ENCODE data around the gene DUOX1.
A peak's percentile ranks its signal among the peaks of the same experiment; 100 is the strongest.

DUOX1 gene

GRCh38 chr15:45088801-45089711, 40.7 kb upstream of the DUOX1 start:
- no peak for TF ChIP-seq CTCF (IDR thresholded peaks at IDR 0.05; ENCODE audit: poor library complexity, severe bottlenecking)
- H3K27ac ChIP-seq (ENCODE audit: poor library complexity, severe bottlenecking) = no peak overlapping the region
- ATAC-seq (ENCODE audit: low read depth) (no peak), DNase-seq (ENCODE audit: low spot score) (no peak)
- H3K27me3 ChIP-seq (ENCODE audit: insufficient read depth, poor library complexity, severe bottlenecking) = peaks cover 14% of the 10 kb centered on the region
- no peaks in the 10 kb centered on the region for H3K4me1 ChIP-seq (ENCODE audit: insufficient read depth, poor library complexity, severe bottlenecking)
- no peak overlapping the region for H3K4me3 ChIP-seq (ENCODE audit: severe bottlenecking)
- H3K9me3 ChIP-seq (ENCODE audit: severe bottlenecking) = no peaks in the 10 kb centered on the region
- no peaks in the 10 kb centered on the region for H3K36me3 ChIP-seq (ENCODE audit: low read depth)

GRCh38 chr15:45089712-45090373, 40.0 kb upstream of the DUOX1 start:
- Histone ChIP-seq H3K36me3 (ENCODE audit: low read depth) (no peaks in the 10 kb centered on the region), H3K4me3 (ENCODE audit: severe bottlenecking) (no peak overlapping the region), H3K27ac (ENCODE audit: poor library complexity, severe bottlenecking) (no peak overlapping the region), H3K27me3 (ENCODE audit: insufficient read depth, poor library complexity, severe bottlenecking) (peaks cover 14% of the 10 kb centered on the region), H3K4me1 (ENCODE audit: insufficient read depth, poor library complexity, severe bottlenecking) (no peaks in the 10 kb centered on the region), H3K9me3 (ENCODE audit: severe bottlenecking) (no peaks in the 10 kb centered on the region)
- TF ChIP-seq CTCF (IDR thresholded peaks at IDR 0.05; ENCODE audit: poor library complexity, severe bottlenecking) = no peak
- no peak for DNase-seq (ENCODE audit: low spot score)
- ATAC-seq (ENCODE audit: low read depth) = no peak

GRCh38 chr15:45091161-45091560, 38.6 kb upstream of the DUOX1 start:
- H3K36me3 ChIP-seq (ENCODE audit: low read depth) = no peaks in the 10 kb centered on the region
- DNase-seq (ENCODE audit: low spot score) = no peak
- no peaks in the 10 kb centered on the region for H3K4me1 ChIP-seq (ENCODE audit: insufficient read depth, poor library complexity, severe bottlenecking)
- TF ChIP-seq CTCF (IDR thresholded peaks at IDR 0.05; ENCODE audit: poor library complexity, severe bottlenecking) = no peak
- peak; percentile 35 for ATAC-seq (ENCODE audit: low read depth)
- no peaks in the 10 kb centered on the region for H3K9me3 ChIP-seq (ENCODE audit: severe bottlenecking)
- no peak overlapping the region for H3K4me3 ChIP-seq (ENCODE audit: severe bottlenecking)
- peaks cover 7% of the 10 kb centered on the region for H3K27me3 ChIP-seq (ENCODE audit: insufficient read depth, poor library complexity, severe bottlenecking)
- no peak overlapping the region for H3K27ac ChIP-seq (ENCODE audit: poor library complexity, severe bottlenecking)

GRCh38 chr15:45091576-45091975, 38.2 kb upstream of the DUOX1 start:
- Histone ChIP-seq H3K27ac (ENCODE audit: poor library complexity, severe bottlenecking) (no peak overlapping the region), H3K36me3 (ENCODE audit: low read depth) (no peaks in the 10 kb centered on the region), H3K4me3 (ENCODE audit: severe bottlenecking) (no peak overlapping the region), H3K27me3 (ENCODE audit: insufficient read depth, poor library complexity, severe bottlenecking) (peaks cover 7% of the 10 kb centered on the region), H3K9me3 (ENCODE audit: severe bottlenecking) (no peaks in the 10 kb centered on the region), H3K4me1 (ENCODE audit: insufficient read depth, poor library complexity, severe bottlenecking) (no peaks in the 10 kb centered on the region)
- ATAC-seq (ENCODE audit: low read depth) (peak; percentile 4; the same call in 1 of the 3 replicates), DNase-seq (ENCODE audit: low spot score) (peak; percentile 28)
- no peak for TF ChIP-seq CTCF (IDR thresholded peaks at IDR 0.05; ENCODE audit: poor library complexity, severe bottlenecking)
